NCI-H187 (cell line): ENCODE data around the gene P2RX2.

Source experiments
- DNase-seq, 2 experiments: peaks; one replicate each; lab custom pipeline; 2025; lab: John Stamatoyannopoulos, UW

Gene P2RX2

GRCh38 chr12:132638541-132639408 is 20.2 kb downstream of the P2RX2 start:
- DNase-seq: no peak

DNA sequence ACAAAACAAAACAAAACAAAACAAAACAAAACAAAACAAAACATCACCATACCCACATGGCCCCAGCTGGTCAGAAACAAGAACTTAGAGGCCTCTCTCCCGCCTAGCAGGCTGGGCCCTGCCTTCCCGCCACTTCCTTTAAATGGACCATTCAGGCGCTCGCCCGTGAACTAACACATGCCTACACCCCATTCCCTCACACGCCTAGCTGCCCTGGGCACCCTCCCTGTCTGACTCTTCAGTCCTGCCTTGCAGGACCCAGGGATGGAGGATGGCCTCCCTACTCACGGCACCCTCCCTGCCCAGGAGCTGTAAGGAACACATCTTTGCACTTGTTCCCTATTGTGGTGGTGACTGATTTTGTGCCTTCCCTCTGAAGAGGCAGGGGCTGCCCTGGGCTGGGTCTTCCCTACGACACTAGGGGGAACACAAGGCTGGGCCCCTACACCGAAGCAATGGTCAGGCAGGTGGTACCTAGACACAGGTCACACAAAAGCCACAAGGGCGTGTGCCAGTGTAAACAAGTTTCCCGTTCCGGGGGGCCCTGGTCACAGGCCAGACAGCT is 21.5 kb downstream of the P2RX2 start:
- no peak for DNase-seq

DNA sequence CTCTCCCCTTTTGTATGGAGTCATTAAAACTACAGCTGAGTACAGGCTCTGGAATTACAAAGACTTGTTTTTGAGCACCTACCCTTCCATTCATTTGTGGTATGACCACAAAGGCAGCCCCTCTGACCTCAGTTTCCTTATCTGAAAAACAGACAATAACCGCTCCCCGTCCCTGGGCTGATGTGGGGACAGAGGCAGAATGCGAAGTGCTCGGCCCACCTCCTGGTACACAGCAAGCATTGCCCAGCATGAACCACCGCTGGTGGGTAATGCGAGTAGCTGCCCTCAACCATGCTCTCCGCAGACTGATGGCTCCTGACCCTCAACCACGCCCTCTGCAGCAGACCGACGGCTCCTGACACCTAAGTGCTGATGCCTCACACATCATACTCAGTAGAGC is 22.4 kb downstream of the P2RX2 start:
- no peak for DNase-seq

GRCh38 chr12:132641811-132642650 is 23.5 kb downstream of the P2RX2 start:
- DNase-seq: no peak

DNA sequence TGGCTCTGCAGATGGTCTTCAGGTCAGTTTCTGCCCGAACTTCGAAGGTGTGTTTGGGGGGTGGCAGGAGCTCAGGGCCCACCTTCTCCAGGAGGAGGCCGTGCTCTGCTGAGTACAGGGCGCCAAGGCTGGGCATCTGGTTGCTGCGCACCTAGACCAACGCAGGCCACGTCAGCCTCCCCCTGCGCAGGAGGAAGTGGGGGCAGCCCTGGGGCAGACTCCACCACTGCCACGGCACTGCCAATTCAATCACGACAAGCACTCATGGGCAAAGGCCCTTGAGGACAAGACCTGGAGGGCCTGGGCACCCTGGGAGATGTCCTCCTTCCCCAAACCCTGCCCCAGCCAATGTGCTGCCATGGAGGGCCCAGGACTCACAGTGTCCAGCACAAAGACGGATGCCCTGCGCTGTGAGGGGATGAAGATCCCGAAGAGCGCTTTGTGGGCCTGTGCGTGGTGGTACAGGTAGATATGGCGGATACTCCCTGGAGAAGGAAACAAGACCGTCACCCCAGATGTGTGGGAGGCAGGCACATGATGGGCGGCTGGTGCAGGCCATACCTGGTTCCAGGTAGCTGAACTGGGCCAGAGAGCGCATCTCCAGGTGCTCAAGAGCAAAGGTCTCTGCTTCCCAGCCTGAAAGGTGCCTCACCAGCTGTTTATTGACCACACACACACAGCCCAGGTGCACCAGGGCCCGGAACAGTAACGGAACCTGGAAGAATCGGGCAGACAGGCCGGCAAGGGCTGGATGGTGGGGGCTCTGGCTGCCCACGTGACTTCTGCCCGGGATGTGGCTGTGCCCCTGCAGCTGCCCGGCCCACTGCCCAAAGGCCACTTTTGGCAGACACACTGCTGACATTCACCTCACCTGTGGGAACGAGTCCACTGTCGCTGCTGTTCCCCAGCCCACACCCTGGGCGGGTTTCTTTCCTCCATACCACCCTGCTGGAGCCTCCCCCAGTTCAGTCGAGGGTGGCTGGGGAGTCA is 24.6 kb downstream of the P2RX2 start:
- DNase-seq: no peak

- DNase-seq: no peak
Measured at GRCh38 chr12:132646850-132647249, 28.3 kb downstream of the P2RX2 start.

DNA sequence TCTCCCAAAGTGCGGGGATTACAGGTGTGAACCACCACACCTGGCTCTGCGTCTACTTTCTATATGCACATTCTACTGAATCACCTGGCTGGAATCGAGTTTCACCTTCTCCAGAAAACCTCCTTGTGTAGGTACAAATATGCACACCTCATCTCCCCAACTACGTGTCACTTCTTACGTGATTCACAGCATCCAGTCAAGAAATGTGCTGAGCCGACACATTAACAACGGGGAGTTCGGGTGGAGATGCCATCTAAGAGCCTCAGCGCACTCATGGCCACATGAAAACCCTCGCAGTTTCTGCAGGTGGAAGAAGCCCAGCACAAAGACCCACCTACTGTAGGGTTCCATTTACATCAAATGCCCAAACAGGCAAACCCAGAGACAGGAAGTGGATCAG is 29.3 kb downstream of the P2RX2 start:
- DNase-seq: no peak

- no peak for DNase-seq
Measured at GRCh38 chr12:132648616-132649225, 30.1 kb downstream of the P2RX2 start.

- no peak for DNase-seq
Measured at GRCh38 chr12:132649226-132649945, 30.8 kb downstream of the P2RX2 start.

GRCh38 chr12:132651444-132652100 is 33.0 kb downstream of the P2RX2 start:
- DNase-seq: no peak

DNA sequence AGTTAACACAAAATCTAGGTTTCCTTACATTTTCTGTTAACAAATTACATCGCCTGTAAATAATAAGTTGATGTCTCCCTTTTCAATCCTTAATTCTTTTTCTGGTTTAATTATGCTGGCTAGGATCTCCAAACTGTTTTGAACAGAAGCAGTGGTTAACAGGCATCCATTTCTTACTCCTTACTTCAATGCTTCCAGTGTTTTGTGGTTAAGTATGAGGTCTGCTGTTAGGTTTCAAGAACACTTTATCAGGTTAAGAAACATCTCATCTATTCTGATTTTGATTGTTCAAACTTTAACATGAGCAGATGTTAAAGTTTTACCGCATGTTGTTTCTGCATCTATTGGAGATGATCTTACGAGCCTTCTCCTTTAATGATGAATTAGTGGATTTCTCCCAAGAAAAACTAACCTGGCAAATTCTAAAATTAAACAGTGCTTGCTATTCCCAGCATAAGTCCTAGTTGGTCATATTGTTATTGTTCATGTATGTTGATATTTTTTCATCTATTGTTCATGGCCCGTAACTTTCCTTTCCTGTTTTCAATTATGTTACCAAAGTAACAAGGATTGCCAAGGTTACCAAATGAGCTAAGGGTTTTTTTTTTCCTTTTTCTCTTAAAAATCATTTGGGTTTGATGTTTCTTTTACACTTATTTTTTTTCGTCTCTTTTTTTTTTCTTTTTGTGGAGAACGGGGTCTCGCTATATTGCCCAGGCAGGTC is 35.2 kb downstream of the P2RX2 start:
- no peak for DNase-seq

DNA sequence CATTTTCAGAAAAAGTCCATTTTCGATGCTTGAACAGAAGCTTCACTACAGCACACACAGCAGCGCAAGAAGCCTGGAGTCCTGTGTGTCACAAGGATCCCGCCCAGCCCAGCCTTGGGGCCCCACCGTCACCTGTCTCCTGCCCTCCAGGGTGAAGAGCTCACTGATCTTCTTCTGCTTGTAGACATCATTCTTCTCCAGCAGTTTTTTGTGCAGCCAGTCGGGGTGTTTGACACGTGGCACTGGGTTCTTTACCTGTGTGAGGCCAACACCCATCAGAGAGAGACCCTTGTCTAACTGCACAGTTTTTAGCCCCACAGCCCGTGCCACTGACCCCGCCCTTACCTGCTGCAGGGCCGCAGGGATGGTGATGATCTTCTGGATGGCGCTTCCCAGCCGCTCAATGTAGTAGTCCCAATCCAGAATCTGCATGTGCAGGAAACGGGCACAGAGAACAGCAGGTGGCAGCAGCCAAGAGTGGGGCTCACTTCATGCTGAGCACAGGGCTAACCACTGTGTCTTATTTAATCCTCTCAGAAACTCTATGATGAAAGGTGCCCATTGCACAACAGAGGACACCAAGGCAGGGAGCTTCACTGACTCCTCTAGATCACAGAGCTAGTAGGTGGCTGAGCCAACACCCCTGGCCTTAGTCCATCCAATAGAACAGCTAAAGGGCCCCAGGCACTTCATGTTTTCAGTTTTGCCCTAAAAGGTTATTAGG is 38.6 kb downstream of the P2RX2 start:
- DNase-seq: no peak

GRCh38 chr12:132658149-132658894 is 39.7 kb downstream of the P2RX2 start:
- no peak for DNase-seq

DNA sequence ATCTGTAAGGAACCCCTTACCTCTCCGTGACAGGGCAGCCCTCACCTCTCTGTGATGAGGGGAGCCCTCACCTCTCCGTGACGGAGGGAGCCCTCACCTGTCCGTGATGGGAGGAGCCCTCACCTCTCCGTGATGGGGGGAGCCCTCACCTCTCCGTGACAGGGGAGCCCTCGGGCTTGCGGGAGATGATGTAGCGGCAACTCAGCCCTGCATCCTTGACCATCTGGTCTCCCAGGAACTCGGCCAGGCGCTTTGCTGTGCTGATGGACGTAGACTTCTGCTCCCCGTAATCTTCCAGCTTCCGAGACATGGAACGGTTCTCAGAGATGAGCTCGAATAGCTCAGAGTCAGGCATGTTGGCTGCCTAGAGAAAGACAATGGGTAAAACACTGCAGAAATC is 40.6 kb downstream of the P2RX2 start:
- DNase-seq: no peak

DNA sequence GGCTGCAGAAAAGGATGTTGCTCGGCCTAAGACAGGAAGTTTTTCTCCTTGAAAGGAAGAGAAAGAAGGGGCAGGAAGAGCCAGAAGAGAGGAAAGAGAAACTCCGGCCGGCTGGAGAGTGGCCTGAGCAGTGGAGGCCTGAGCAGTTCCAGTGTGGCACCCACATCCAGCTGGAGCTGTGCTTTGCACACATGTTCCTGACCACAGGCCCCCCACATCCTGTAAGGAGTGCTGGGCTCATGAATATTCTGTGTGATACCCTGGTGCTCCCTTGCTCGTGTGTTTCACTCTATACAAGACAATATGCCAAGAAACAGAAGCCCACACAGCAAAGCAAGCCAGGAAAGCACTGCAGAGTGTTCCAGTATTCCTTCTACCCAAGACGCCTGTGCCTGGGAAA is 41.5 kb downstream of the P2RX2 start:
- no peak for DNase-seq

- no peak for DNase-seq
Measured at GRCh38 chr12:132660996-132661395, 42.4 kb downstream of the P2RX2 start.

DNA sequence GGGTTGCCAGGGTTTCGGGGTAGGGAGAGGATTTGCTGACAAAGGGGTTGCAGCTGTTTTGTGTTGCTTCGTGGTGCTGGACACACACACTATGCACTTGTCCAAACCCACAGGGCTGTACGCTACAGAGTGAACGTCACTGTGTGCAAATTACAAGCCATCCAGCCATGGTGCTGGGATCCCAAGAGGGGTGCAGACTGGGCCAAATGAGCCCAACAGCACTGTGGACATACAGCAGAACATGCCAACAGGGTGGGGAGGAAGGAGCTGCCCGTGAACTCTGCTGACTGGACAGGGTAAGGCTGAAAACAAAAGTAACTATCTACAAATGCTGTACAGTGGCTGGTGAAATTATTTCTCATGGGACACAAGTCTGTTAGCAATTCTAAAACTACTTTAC is 43.4 kb downstream of the P2RX2 start:
- DNase-seq: no peak
